Activated CD4-positive, CD25-positive, alpha-beta regulatory T cell (primary cell): ENCODE measurements around the gene WFDC2.

ENCODE experiments used
- DNase-seq, 4 experiments: peaks; one replicate each; lab custom pipeline; 2025; lab: John Stamatoyannopoulos, UW

Gene WFDC2

GRCh38 chr20:45497971-45498494 is 28.5 kb downstream of the WFDC2 start:
- DNase-seq = no peak

- DNase-seq = no peak
These were observed 30.5 kb downstream of the WFDC2 start for GRCh38 chr20:45500022-45500421.

GRCh38 chr20:45501600-45501999 is 32.0 kb downstream of the WFDC2 start:
- no peak for DNase-seq

- no peak for DNase-seq
These were observed 33.0 kb downstream of the WFDC2 start for GRCh38 chr20:45502561-45502960.

GRCh38 chr20:45503403-45503802 is 33.9 kb downstream of the WFDC2 start:
- no peak for DNase-seq

- no peak for DNase-seq
These were observed 36.8 kb downstream of the WFDC2 start for GRCh38 chr20:45506398-45506797.

GRCh38 chr20:45507011-45507820 is 37.7 kb downstream of the WFDC2 start:
- no peak for DNase-seq

GRCh38 chr20:45508068-45508886 is 38.7 kb downstream of the WFDC2 start:
- DNase-seq = no peak

- no peak for DNase-seq
These were observed 39.5 kb downstream of the WFDC2 start for GRCh38 chr20:45509091-45509490.

- no peak for DNase-seq
These were observed 40.8 kb downstream of the WFDC2 start for GRCh38 chr20:45510242-45510862.

GRCh38 chr20:45515147-45515913 is 45.8 kb downstream of the WFDC2 start, which contains the start of gene SPINT3:
Gene SPINT3 (minus strand): TSS chr20:45515622. CDS start chr20:45515608, 14 bp downstream.
- no peak for DNase-seq

GRCh38 chr20:45518282-45518681 is 48.7 kb downstream of the WFDC2 start:
- DNase-seq = no peak

GRCh38 chr20:45523821-45524220 is 54.3 kb downstream of the WFDC2 start:
- no peak for DNase-seq

GRCh38 chr20:45527294-45527693 is 57.7 kb downstream of the WFDC2 start:
- no peak for DNase-seq
